CD4-positive, alpha-beta T cell treated with Interleukin-4 for 1 hour (primary cell): ENCODE results near the gene SMAD6.
"Not testable (repeated sequence)": the region's sequence is repeated elsewhere in the genome, so short reads cannot be mapped to it uniquely, and the experiment has no call there.

ENCODE experiments used
- DNase-seq, 2 donors: peaks; one replicate each; pipeline ENCODE4 v3.0.0-alpha.2; 2020 to 2022

SMAD6 gene

DNA sequence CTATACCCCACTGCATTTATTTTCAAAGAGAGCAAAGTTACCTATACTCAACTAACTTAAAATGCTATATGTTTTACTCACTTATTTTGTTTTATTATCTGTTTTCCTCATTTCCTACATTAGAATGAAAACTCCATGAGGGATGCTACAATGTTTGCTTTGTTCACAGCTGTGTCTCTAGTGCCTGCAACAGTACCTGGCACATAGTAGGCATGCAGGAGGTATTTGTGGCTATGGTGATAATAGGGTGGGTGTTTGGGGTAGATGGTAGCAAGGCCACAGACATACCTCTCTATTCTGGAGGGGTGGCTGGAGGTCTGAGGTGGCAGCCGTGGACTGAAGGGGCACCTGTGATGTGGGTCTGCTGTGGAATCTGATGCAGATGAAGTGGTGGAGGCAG lies 24.7 kb upstream of the SMAD6 start:
- DNase-seq, result no peak

DNA sequence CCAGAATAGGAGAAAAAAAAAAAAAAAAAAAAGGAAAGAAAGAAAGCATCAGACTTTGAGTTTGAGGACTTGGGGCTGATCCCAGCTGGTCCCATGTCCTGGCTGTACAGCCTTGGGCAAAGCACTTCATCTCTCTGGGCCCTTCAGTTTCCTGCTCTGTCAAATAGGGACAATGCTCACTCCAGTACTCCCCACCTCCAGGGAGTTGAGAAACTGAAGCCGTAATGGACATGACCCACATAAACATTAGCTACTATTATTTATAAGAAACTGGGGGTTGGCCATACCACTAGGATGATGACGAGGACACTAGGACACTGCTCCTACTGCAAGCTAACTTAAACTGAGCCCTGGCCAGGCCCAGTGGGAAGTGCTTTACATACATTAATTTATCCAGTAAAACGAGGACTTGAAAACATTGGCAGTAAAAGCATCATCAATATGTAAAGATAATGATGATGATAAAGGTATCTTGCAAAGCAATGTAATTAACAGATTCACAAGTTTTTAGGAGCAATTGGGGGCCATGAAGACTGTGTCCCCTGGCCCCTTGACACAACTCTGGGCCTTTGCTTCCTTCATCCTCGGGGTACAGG lies 22.9 kb upstream of the SMAD6 start:
- DNase-seq, result no peak

DNA sequence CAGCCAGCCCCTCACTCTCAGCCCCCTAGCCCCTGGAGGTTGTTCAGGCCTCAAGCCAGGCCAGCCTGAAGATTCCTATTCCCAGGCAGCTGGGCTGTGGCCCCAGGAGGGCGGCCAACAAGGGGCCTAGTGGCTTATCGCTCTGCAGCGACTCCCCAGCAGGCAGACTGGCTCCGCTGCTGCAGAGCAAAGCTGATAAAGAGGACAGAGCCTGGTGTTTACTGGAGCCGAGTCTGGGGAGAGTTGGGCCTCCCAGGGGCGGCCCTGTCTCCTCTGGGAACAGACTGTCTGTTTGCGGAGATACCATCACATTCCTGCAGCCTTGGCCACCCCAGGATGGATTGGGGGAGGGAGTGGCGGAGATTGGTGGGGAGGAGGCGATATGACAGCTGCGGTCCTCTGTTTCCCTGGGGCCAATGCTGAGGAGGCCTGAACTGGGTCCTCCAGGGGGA lies 22.4 kb upstream of the SMAD6 start:
- no peak for DNase-seq

DNA sequence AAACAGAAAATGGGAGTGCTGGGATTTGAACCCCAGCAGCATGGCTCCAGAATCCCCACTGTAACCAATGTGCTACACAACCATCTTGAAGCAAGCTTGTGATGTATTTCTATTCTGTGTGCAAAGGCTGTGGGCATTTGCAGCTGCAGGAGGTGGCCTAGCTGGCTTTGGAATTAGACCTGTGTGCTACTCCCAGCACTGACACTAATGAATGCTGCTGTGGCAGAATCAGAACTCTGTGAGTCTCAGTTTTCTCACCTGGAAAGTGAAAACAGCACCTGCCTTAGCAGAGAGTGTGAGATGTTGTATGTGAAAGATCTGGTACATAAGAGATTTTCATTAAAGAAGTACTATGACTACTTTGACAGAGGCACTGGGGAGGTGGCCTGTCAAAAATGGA lies 21.5 kb upstream of the SMAD6 start:
- no peak for DNase-seq

DNA sequence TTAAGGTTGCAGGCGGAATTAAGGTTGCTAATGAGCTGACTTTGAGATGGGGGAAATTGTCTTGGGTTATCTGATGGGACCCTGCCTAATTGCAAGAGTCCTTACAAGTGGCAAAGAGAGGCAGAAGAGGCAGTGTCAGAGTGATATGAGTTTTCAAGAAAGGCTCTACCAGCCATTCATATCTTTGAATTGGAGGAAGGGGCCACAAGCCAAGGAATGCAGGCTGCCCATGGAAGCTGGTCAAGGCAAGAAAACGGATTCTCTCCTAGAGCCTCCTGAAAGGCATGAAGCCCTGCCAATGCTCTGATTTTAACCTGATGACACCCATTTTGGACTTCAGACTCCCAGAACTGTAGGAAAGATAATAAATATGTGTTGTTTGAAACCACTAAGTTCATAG lies 20.6 kb upstream of the SMAD6 start:
- no peak for DNase-seq

DNA sequence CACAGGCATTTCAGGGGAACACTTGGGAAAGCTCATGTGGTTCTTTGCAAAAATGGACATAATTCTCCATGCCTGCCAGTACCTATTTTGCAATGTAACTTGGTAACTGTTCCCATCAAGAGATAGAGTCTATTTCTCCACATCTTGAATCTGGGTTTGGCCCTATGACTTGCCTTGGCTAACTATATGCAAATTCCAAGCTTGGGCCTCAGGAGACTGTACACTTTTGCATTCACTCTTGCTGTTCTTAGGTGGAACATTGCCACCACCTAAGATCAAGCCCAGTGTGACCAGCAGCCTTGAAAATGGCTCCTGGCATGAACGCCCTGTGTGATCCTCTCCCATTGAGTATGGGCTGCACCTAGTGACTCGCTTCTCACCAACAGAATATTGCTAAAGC lies 19.8 kb upstream of the SMAD6 start:
- no peak for DNase-seq

DNA sequence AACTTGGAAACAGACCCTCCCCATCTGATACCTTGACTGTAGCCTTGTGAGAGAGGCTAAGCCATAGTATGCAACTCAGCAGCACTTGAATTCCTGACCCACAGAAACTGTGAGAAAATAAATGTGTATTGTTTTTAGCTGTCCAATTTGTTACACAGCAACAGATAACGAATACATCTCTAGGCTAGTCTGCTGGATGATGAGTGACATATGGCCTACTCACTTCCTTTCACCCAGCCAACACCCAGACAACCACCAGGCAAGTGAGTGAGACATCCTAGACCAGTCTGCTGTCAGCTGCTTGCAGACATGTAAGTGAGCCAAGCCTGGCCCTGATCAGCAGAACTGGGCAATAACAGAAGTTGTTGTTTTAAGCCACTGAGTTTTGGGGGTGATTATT lies 19.2 kb upstream of the SMAD6 start:
- DNase-seq, result no peak

DNA sequence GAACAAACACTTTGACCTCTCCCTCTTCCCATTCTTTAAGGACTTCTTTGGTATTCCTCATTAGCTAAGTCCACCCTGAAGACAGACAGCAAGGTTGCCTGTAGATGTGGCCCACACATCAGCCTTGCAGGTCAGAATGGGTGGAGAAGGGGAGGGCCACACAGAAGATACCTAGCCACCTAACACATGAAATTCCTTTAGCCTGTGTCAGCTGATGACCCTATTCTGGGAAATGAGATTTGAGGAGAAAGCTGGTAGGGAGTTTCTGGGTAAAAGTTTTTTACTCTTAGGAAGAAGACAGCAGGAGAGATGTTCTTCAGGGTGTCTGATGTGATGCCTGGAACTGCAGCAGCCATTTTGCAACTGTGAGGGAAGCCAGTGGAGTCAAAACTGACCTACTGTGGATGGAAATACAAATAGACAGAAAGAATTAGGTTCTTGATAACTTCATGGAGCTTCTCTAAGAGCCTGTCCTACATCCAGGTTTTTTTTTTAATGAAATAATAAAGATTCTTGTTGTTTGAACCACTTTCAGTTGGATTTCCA lies 17.8 kb upstream of the SMAD6 start:
- DNase-seq, result no peak

DNA sequence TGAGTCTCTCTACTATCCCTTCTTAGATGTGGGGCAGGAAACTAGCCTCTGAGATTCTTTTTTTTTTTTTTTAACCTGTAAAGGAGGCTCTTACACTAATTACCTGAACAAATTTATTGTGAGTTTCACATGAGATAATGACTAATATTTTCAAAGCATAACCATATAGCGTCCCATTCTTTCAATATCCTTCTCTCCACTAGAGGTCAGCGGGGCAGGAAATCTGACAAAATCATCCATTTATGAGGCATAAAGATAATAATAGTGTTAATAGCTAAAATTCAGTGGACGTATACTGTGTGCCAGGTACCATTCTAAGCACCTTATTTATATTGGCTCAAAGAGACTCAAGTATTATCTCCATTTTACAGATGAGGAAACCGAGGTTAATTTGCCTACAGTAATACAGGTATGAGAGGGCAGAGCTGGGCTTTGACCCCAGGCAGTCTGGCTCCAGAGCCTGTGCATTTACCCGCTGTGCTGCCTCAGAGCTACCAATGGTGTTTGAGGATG lies 16.3 kb upstream of the SMAD6 start:
- no peak for DNase-seq

DNA sequence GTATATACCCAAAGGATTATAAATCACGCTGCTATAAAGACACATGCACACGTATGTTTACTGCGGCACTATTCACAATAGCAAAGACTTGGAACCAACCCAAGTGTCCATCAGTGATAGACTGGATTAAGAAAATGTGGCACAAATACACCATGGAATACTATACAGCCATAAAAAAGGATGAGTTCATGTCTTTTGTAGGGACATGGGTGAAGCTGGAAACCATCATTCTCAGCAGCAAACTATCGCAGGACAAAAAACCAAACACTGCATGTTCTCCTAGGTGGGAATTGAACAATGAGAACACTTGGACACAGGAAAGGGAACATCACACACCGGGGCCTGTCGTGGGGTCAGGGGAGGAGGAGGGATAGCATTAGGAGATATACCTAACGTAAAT lies 11.1 kb upstream of the SMAD6 start:
- DNase-seq, result not testable (repeated sequence)

DNA sequence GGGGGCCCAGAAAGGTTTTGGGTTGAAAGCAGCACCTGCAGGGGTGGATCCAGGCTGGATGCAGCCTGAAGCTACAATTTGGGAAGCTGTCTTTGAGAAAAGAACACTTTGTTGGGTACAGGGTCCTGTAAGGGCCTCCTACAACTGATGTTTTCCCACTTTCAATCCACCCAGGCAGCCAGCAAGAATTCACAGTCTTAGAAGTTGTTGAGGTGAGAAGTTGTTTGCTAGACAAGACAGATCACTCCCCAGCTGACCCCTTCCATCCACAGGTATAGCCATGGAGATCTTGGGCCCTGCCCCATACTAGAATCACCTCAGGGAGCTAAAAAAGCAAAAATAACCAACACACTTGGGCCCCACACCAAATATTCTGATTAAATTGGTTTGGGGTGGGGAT lies 10.3 kb upstream of the SMAD6 start:
- DNase-seq, result no peak

DNA sequence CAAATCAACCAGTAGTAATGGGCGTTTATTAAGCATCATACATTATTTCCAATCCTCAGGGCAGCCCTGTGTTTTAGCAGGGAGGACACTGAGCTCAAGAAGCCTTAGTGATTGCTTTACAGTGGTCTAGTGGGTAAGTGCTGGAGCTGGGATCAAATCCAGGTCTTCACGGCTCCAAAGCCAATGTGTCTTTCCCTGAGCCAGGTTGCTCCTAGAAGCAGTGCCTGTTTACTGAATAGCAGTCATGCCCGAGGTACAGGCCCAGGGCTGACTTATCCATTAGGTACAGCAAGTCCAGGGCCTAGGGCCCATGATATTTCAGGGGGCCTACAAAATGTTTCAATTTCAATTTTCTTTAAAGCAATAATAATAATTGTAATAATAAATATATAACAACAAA lies 9.6 kb upstream of the SMAD6 start:
- no peak for DNase-seq

DNA sequence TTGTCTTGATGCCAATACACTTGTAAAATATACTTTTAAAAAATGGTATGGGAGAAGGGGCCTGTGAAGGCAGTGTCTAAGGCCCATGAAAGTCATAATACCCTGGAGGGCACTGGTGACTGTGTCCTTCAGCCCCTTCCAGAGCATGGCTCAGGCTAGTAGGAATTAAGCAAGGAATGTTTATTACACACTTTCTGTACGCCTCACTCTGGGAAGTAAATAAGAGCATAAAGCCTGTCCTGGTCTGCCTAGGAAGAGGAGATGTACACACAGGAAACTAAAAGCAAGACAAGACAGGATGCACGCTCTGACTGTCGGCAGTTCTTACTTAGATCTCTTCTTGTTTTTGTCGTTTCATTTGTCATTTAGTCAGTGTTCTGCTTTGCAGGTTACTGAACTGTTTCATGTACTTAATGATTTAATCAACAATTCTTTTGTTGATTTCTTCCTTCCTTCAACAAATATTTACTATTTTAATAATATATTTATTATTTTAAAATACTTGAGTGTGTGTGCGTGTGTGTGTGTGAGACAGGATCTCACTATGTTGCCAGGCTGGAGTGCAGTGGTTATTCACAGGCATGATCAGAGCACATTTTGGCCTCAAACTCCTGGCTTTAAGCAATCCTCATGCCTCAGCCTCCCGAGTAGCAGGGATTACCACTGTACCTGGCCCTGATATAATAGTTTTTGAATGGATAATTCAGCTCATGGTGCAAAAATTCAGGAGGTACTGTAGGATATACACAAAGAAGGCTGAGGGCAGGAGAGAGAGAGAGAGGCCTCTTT lies 9.0 kb upstream of the SMAD6 start:
- peak in 1 of 2 donors; percentile 24 for DNase-seq

DNA sequence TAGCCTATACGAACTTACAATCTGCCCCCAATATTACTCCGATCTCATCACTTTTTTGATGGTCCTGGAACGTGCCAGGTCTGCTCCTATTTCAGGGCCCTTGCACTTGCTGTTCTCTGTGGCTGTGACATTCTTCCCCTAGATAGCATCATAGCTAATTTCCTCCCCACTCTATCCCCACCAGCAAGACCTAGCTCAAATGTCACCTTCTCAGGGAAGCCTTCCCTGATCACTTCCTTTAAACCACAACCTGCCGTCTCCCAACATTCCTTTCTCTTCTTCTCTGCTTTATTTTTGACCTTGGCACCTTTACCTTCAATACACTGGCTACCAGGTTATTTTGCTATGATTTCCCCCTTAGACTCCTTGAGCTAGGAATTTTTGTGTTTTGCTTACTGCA lies 5.3 kb upstream of the SMAD6 start:
- DNase-seq, result no peak

DNA sequence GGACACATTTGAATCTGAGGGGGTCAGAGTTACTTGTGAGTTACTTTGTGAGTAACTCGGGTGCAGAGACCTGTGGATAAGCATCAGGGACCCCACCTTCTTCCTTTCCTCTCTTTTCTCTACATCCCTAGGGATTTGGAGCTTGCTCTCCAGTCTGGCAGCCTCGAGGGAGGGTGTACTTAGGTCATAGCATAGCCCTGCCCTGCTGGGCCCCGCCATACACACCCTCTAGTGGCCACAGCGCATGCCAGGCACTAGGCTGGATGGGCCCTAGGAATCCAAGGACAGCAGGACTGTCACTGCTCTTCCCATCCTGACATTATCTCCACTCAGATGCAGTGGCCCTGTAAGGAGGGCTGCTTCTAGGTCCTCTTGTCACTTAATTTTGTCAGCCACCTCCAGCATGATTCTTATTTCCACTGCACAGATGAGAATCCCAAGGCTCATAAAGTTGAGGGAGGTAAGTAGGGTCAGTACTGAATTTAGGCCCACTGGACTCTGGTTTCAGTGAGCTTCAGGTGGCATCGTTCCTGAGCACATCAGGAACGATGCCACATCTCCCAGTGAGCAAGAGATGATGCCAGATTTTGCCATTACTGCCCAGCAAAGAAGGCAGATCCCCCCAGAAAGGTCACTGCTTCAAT lies 3.6 kb upstream of the SMAD6 start:
- peak in 1 of 2 donors; percentile 20 for DNase-seq

DNA sequence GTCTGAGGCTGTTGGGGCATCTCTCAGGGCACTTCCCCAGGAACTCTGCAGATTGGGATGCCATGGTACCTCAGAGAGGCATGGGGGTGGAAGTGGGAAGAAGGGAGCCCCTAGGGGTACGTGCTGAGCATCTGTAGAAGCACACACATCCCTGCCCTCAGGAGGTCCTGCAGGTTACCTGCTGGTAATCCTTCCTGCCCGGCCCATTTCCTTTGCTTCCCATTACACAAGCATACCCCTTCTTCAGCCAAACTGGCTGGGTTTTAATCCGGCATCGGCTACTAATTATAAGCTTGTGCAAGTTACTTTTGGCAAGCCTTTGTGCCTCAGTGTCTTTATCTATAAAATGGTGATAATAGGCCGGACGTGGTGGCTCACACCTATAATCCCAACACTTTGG lies 3.1 kb upstream of the SMAD6 start:
- DNase-seq, result no peak

DNA sequence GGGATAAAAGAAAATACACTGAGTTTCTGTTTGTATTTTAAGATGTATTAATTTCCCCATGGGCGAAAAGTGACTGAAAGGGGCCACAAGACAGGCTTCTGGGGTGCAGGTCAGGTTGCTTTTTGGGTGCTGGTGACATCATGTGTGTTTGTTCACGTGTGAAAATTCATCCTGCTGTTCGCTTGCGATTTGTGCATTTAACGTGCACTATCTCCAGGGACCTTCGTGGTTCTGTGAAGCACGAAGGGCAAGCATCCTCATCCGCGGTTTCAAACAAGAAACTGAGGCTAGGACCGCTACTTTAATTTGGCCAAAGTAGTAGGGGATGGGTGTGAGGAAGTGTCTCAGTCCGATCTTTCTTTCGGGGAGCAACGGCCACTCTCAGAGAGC lies 1.6 kb upstream of the SMAD6 start:
- DNase-seq, result no peak

DNA sequence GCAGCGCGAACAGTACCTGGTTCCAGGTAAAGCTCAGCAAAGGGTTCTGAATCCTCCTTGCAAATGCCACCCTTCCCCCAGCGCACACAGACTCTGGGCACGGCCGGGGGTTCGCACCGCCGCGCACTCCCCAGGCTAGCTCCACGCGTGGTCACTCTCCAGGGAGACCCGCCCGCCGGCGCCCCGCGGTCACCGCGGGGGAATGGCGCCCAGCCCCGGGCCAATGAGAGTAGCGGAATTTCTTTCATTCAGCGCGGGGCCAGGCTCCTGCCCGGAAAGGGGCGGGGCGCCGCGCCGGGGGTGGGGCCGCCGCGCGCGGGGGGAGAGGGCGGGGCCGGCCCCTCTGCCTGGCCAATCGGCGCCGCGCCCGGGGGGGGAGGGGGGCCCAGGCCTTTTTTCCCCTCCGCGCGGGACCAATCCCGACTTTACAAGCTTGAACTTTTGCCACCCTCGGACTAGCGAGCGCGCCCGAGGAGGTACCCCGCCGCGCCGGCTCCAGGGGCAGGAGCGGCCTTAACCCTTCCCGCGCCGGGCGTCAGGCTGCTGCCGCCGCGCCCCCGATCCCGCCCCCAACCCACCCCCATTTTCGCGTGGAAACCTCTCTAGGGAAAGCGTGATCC lies 1.1 kb upstream of the SMAD6 start:
- peak; percentile 83 to 86 for DNase-seq

DNA sequence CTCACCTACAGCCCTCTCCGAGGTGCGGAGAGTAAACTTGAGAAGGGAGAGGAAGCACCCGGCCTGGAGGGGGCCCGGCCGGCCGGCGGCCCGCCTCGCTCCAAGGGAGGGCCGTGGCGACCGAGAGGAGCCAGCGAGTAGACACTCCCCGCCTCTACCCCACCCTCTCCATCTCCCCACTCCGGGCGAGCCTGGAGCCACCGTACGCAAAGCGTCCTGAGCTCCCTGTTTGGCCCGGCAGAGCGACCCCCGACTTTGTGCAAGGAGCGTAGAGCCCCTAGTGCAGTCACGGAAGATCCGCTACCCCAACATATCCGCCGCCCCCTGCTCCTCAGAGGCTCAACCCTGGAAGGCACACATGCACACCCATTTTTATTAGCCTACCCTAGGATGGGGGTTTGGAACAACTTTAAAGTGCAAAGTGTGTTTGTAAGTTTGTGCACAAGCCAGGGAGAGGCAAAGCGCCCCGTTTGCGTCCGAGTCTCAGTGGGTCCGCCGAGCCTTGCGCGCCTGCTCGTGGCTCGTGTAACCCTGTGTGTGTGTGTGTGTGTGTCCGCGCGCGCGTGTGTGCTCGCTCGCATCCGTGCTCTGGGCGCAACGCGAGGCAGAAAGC lies 508 bp upstream of the SMAD6 start:
- no peak for DNase-seq

DNA sequence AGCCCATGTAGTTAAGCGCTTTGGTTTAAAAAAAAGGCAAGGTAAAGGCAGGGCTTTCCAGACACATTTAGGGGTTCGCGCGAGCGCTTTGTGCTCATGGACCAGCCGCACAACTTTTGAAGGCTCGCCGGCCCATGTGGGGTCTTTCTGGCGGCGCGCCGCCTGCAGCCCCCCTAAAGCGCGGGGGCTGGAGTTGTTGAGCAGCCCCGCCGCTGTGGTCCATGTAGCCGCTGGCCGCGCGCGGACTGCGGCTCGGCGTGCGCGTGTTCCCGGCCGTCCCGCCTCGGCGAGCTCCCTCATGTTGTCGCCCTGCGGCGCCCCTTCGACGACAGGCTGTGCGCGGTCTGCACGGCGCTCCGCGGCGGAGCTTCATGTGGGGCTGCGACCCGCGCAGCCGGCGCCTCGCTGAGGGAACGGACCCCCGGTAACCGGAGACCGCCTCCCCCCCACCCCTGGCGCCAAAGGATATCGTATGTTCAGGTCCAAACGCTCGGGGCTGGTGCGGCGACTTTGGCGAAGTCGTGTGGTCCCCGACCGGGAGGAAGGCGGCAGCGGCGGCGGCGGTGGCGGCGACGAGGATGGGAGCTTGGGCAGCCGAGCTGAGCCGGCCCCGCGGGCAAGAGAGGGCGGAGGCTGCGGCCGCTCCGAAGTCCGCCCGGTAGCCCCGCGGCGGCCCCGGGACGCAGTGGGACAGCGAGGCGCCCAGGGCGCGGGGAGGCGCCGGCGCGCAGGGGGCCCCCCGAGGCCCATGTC lies 927 bp downstream of the SMAD6 start:
- no peak for DNase-seq

DNA sequence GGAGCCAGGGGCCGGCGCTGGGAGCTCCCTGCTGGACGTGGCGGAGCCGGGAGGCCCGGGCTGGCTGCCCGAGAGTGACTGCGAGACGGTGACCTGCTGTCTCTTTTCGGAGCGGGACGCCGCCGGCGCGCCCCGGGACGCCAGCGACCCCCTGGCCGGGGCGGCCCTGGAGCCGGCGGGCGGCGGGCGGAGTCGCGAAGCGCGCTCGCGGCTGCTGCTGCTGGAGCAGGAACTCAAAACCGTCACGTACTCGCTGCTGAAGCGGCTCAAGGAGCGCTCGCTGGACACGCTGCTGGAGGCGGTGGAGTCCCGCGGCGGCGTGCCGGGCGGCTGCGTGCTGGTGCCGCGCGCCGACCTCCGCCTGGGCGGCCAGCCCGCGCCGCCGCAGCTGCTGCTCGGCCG lies 1.5 kb downstream of the SMAD6 start:
- peak in 1 of 2 donors; percentile 21 for DNase-seq
